HepG2 (cell line): ENCODE measurements around the gene OSBP. TPM values are rescaled to one million over a fixed set of nuclear protein-coding genes. Genes with fewer than 3 reads are reported as not detected.

ENCODE experiments used
- ATAC-seq: fragments of 200-7000 bp; cut with Tn5 transposase; 3 replicates; pipeline ENCODE4 v1.9.1; 2020; ENCODE audit warnings: mild to moderate bottlenecking, moderate library complexity
- Bru-seq: library from RNA; stranded (reverse); fragments of 400-500 nt; gene quantifications from one replicate; lab custom pipeline; 2021; lab: Mats Ljungman, UMichigan
- BruChase-seq, 2 experiments: library from RNA; stranded (reverse); fragments of 400-500 nt; gene quantifications; one replicate each; lab custom pipeline; 2021; lab: Mats Ljungman, UMichigan
- BruUV-seq: library from RNA; stranded (reverse); fragments of 400-500 nt; replicated peaks from 2 replicates; lab custom pipeline; 2021; lab: Mats Ljungman, UMichigan
- CTCF ChIA-PET: fragments of 300-600 bp; formaldehyde crosslinking; extraction: SDS; loops from one replicate; lab custom pipeline; 2021; ENCODE audit warnings: low total read pairs, inconsistent platforms, low intra/inter-chr PET ratio; lab: Yijun Ruan, JAX
- POLR2A ChIA-PET: fragments of 350-600 bp; sonication (Branson Sonifier 250); formaldehyde crosslinking; loops from one replicate; lab custom pipeline; 2020; ENCODE audit warnings: antibody characterized with exemption, inconsistent platforms; lab: Yijun Ruan, JAX
- DNase-seq: peaks from one replicate; pipeline ENCODE4 v3.0.0-alpha.2; 2015; ENCODE audit warnings: low spot score
- FAIRE-seq: peaks from 3 replicates; lab custom pipeline; 2011; peaks lifted over from hg19 to GRCh38; lab: Jason Lieb, UNC
- H2AFZ ChIP-seq: one replicate; pipeline ENCODE4 v1.6.1; 2011; ENCODE audit warnings: low read length, inconsistent platforms
- H3K27ac ChIP-seq: fragments of 300-600 bp; 3 replicates; pipeline ENCODE4 v1.8.0; 2011; ENCODE audit warnings: mixed run types, mild to moderate bottlenecking, mixed read lengths, low read length, inconsistent platforms; ENCODE audit not compliant: insufficient read depth; ENCODE audit errors: extremely low read length
- H3K27me3 ChIP-seq, 2 experiments: fragments of 200-600 bp in 1 of 2; 2 replicates in 1 of 2; 3 replicates in 1 of 2; pipeline versions ENCODE4 v1.6.0 to v1.8.0; 2011; ENCODE audit warnings: low read length in 2 of 2, mild to moderate bottlenecking in 2 of 2, moderate library complexity in 2 of 2, inconsistent platforms in 1 of 2; ENCODE audit not compliant: insufficient read depth in 2 of 2, control insufficient read depth in 1 of 2
- H3K36me3 ChIP-seq, 2 experiments: fragments of 200-600 bp in 1 of 2; replicated peaks in 1 of 2; 2 replicates in 1 of 2; 3 replicates in 1 of 2; pipeline versions ENCODE4 v1.5.1 to v1.8.0; 2011; ENCODE audit warnings: low read length in 2 of 2, inconsistent platforms in 1 of 2; ENCODE audit not compliant: insufficient read depth in 2 of 2, control insufficient read depth in 1 of 2
- H3K4me1 ChIP-seq: 2 replicates; pipeline ENCODE4 v1.5.1; 2012; ENCODE audit warnings: low read length, inconsistent platforms; ENCODE audit not compliant: insufficient read depth
- H3K4me2 ChIP-seq: 2 replicates; pipeline ENCODE4 v1.6.0; 2011; ENCODE audit warnings: low read depth, low read length, inconsistent platforms
- H3K4me3 ChIP-seq, 3 experiments: fragments of 200-600 bp in 1 of 3; sonication (generic), shearing (Covaris generic) in 1 of 3; replicated peaks in 1 of 3; 2 replicates each; pipeline ENCODE4 v1.5.1; 2011 to 2016; ENCODE audit warnings: low read length in 3 of 3, inconsistent platforms in 2 of 3, low read depth in 2 of 3, mild to moderate bottlenecking in 2 of 3, control low read depth in 1 of 3, mixed read lengths in 1 of 3; ENCODE audit not compliant: insufficient read depth in 1 of 3
- H3K79me2 ChIP-seq: one replicate; pipeline ENCODE4 v1.6.1; 2011; ENCODE audit warnings: low read length, inconsistent platforms; ENCODE audit not compliant: insufficient read depth
- H3K9ac ChIP-seq: 2 replicates; pipeline ENCODE4 v1.6.0; 2011; ENCODE audit warnings: mild to moderate bottlenecking, low read depth, low read length, inconsistent platforms; ENCODE audit not compliant: insufficient read depth
- H3K9me3 ChIP-seq: 2 replicates; pipeline ENCODE4 v1.5.1; 2012; ENCODE audit warnings: mild to moderate bottlenecking, low read length
- H4K20me1 ChIP-seq: 2 replicates; pipeline ENCODE4 v1.6.0; 2011; ENCODE audit warnings: inconsistent platforms, mild to moderate bottlenecking, low read length, moderate library complexity; ENCODE audit not compliant: insufficient read depth
- HCFC1 ChIP-seq: fragments of 150-350 bp; IDR thresholded peaks from 2 replicates; pipeline ENCODE4 v1.6.1; 2014; ENCODE audit warnings: low read depth, low read length
- HOXA5 ChIP-seq: sonication (generic); formaldehyde crosslinking; IDR thresholded peaks from 2 replicates; pipeline ENCODE4 v1.4.0; 2020; ENCODE audit warnings: missing genetic modification reagents
- JUND ChIP-seq: sonication (generic); formaldehyde crosslinking; IDR thresholded peaks from 2 replicates; pipeline ENCODE4 v1.8.0; 2022; ENCODE audit warnings: mild to moderate bottlenecking, missing genetic modification reagents
- MAZ ChIP-seq, 2 experiments: sonication (generic) in 1 of 2; formaldehyde crosslinking in 1 of 2; IDR thresholded peaks; 2 replicates each; pipeline versions ENCODE4 v1.5.0 to v1.6.1; 2012 to 2020; ENCODE audit warnings: low read depth in 2 of 2, mild to moderate bottlenecking in 2 of 2, borderline replicate concordance in 1 of 2, improper control_type of control experiment in 1 of 2, low read length in 1 of 2, missing genetic modification reagents in 1 of 2, moderate library complexity in 1 of 2
- PAF1 ChIP-seq: IDR thresholded peaks from 2 replicates; pipeline ENCODE4 v1.6.1; 2016; ENCODE audit warnings: missing genetic modification reagents, missing compliant biosample characterization
- RBM22 ChIP-seq: fragments of 200-400 bp; formaldehyde crosslinking; optimal IDR thresholded peaks from 2 replicates; pipeline ENCODE3; 2017; ENCODE audit warnings: mild to moderate bottlenecking, low read length, moderate library complexity
- TGIF2 ChIP-seq: IDR thresholded peaks from 2 replicates; pipeline ENCODE4 v1.6.1; 2016; ENCODE audit warnings: control low read depth, missing compliant biosample characterization
- ZNF230 ChIP-seq: sonication (generic); formaldehyde crosslinking; IDR thresholded peaks from 2 replicates; pipeline ENCODE4 v1.4.0; 2020; ENCODE audit warnings: mild to moderate bottlenecking, missing genetic modification reagents
- ZNF747 ChIP-seq: sonication (generic); formaldehyde crosslinking; IDR thresholded peaks from 2 replicates; pipeline ENCODE4 v1.8.1; 2023; ENCODE audit warnings: missing genetic modification reagents, mild to moderate bottlenecking, borderline replicate concordance
- ZSCAN25 ChIP-seq: sonication (generic); formaldehyde crosslinking; IDR thresholded peaks from 2 replicates; pipeline ENCODE4 v1.8.0; 2022; ENCODE audit warnings: mild to moderate bottlenecking, missing genetic modification reagents
- WGBS: methylation state at CpG from one replicate; pipeline ENCODE4 v1.1.6; 2017; ENCODE audit warnings: low lambda C conversion rate; 5-methylcytosine and 5-hydroxymethylcytosine counted together
- in situ Hi-C: cut with HindIII; loops from 2 replicates; pipeline ENCODE4 v1.10.0; 2017; ENCODE audit warnings: low pct_unique_long_range_greater_than_20kb; ENCODE audit not compliant: extremely low pct_ligation_motif_present
- intact Hi-C: fragments of 100-400 bp; cut with micrococcal nuclease; formaldehyde crosslinking; loops from one replicate; pipeline ENCODE4 v1.10.0; 2022; ENCODE audit not compliant: unreplicated experiment
- long read RNA-seq, 2 experiments: library from RNA in 1 of 2; library from polyadenylated mRNA in 1 of 2; stranded (forward) in 1 of 2; unstranded in 1 of 2; transcript quantifications; one replicate each; pipeline ENCODE4 v2.0.0, GENCODE V29; 2019 to 2022
- polyA minus RNA-seq, 3 experiments: library from RNA; depleted of rRNA, polyadenylated mRNA; stranded (reverse); fragments of >200 nt; gene quantifications; 2 replicates each; pipeline ENCODE4 v1.2.3, GENCODE V29; 2011; ENCODE audit warnings: low replicate concordance in 1 of 3
- polyA plus RNA-seq, 8 experiments: library from polyadenylated mRNA; depleted of rRNA in 3 of 8; stranded (reverse) in 7 of 8; unstranded in 1 of 8; fragments of >200 nt; fragmentation: Illumina TruSeq in 4 of 8; extraction: Trizol in 4 of 8; gene quantifications; 2 replicates each; pipeline versions ENCODE4 v1.2.1 to v1.2.3, GENCODE V29; 2011 to 2016; ENCODE audit warnings: low read depth in 4 of 8, missing spikeins in 1 of 8, mixed read lengths in 1 of 8; ENCODE audit not compliant: insufficient read depth in 1 of 8
- total RNA-seq, 5 experiments: library from RNA; depleted of rRNA; stranded (reverse); fragments of >200 nt; fragmentation: Illumina TruSeq; extraction: Trizol; gene quantifications; 2 replicates each; pipeline ENCODE4 v1.2.3, GENCODE V29; 2016; ENCODE audit warnings: low read depth in 1 of 5

Gene OSBP, protein sequence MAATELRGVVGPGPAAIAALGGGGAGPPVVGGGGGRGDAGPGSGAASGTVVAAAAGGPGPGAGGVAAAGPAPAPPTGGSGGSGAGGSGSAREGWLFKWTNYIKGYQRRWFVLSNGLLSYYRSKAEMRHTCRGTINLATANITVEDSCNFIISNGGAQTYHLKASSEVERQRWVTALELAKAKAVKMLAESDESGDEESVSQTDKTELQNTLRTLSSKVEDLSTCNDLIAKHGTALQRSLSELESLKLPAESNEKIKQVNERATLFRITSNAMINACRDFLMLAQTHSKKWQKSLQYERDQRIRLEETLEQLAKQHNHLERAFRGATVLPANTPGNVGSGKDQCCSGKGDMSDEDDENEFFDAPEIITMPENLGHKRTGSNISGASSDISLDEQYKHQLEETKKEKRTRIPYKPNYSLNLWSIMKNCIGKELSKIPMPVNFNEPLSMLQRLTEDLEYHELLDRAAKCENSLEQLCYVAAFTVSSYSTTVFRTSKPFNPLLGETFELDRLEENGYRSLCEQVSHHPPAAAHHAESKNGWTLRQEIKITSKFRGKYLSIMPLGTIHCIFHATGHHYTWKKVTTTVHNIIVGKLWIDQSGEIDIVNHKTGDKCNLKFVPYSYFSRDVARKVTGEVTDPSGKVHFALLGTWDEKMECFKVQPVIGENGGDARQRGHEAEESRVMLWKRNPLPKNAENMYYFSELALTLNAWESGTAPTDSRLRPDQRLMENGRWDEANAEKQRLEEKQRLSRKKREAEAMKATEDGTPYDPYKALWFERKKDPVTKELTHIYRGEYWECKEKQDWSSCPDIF
- total RNA-seq (2016; rRNA removed; fragmentation: Illumina TruSeq; extraction: Trizol), result 13.5 and 23.0 TPM in 2 replicates
- 2.7 and 3.3 TPM in 2 replicates for total RNA-seq (2016; cell fraction: cytosol; rRNA removed; fragmentation: Illumina TruSeq; extraction: Trizol; ENCODE audit: low read depth)
- total RNA-seq (2016; cell fraction: insoluble cytoplasmic fraction; rRNA removed; fragmentation: Illumina TruSeq; extraction: Trizol), result 12.8 and 21.9 TPM in 2 replicates
- 9.1 and 9.5 TPM in 2 replicates for total RNA-seq (2016; cell fraction: membrane; rRNA removed; fragmentation: Illumina TruSeq; extraction: Trizol)
- total RNA-seq (2016; cell fraction: nucleus; rRNA removed; fragmentation: Illumina TruSeq; extraction: Trizol), result 20.1 and 23.2 TPM in 2 replicates
- polyA plus RNA-seq (2011; rRNA removed), result 12.1 and 12.5 TPM in 2 replicates
- polyA plus RNA-seq (2011; cell fraction: cytosol; rRNA removed), result 7.0 and 11.1 TPM in 2 replicates
- polyA plus RNA-seq (2011; cell fraction: nucleus; rRNA removed), result 12.1 and 14.0 TPM in 2 replicates
- polyA plus RNA-seq (2012), result 19.3 and 22.7 TPM in 2 replicates
- polyA plus RNA-seq (2016; cell fraction: cytosol; fragmentation: Illumina TruSeq; extraction: Trizol; ENCODE audit: low read depth), result 1.6 and 1.8 TPM in 2 replicates
- polyA plus RNA-seq (2016; cell fraction: insoluble cytoplasmic fraction; fragmentation: Illumina TruSeq; extraction: Trizol; ENCODE audit: low read depth), result 18.6 and 21.3 TPM in 2 replicates
- 3.9 and 4.6 TPM in 2 replicates for polyA plus RNA-seq (2016; cell fraction: membrane; fragmentation: Illumina TruSeq; extraction: Trizol; ENCODE audit: low read depth)
- 22.7 and 22.9 TPM in 2 replicates for polyA plus RNA-seq (2016; cell fraction: nucleus; fragmentation: Illumina TruSeq; extraction: Trizol; ENCODE audit: insufficient read depth, low read depth)
- polyA minus RNA-seq (2011; rRNA and poly(A)+ RNA removed; ENCODE audit: low replicate concordance), result 14.8 and 21.1 TPM in 2 replicates
- 18.6 and 21.7 TPM in 2 replicates for polyA minus RNA-seq (2011; cell fraction: cytosol; rRNA and poly(A)+ RNA removed)
- polyA minus RNA-seq (2011; cell fraction: nucleus; rRNA and poly(A)+ RNA removed), result 26.3 and 27.6 TPM in 2 replicates
- Bru-seq, nascent RNA, result percentile 82 among the genes with signal in this experiment
- percentile 86 among the genes with signal in this experiment for BruChase-seq, experiment 1, labeled RNA remaining after a 6-hour chase
- BruChase-seq, experiment 2, labeled RNA remaining after a 2-hour chase, result percentile 86 among the genes with signal in this experiment
- long read RNA-seq, experiment 1, partial matches to known transcripts, result 1 of 4 reads
- long read RNA-seq, experiment 1, other reads (novel, unspliced or antisense), result 3 of 4 reads
- long read RNA-seq, experiment 2, full-length matches to known transcripts, result 32 of 89 reads
- long read RNA-seq, experiment 2, partial matches to known transcripts, result 18 of 89 reads
- long read RNA-seq, experiment 2, other reads (novel, unspliced or antisense), result 39 of 89 reads

DNA sequence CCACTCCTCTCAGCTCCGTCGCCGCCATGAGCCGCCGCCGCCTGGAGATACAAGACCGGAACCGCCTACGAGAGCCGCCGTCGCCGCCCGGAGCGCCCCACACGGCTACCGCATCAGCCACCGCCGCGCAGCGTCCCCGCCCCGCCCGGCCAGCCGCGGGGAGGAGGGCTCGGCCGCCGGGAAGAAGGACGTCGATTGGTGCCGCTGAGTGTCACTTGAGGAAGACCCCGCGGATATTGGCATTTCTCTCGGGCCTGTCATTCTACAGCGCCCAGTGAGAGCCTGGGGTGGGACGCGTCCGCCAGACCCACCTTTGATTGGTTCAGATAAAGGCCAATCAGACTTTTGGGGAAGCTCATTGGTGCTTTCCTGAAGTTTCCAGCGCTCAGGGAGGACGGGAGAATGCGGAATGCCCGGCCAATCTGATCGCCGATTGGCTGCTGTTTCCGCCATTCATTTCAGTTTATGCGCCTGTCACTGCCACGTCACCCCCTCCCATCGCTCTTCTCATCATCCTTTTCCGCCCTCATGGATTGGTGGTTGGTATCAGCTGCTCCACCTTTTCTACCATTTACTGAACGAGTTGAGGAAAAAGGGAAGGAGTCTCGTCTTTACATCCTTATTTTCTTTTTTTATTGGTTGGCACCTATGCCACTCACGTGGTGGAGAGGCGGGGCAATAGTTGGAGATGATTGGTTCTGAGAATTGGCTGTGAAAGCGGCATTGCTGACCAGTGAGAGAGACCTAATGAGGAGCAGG, at the start of gene OSBP:
Gene OSBP, minus strand, starts transcription at position 138 of the 759 bp plus-strand sequence. Its CDS starts 110 bp downstream, at position 28.
- Histone ChIP-seq H4K20me1 (peaks cover 8% of the 10 kb centered on the region), H2AFZ (peak within 1 kb of the TSS; percentile 7), H3K9me3 (no peaks in the 10 kb centered on the region), H3K4me3 (peak within 1 kb of the TSS; percentile 84 to 93 (median 90)), H3K27ac (peak within 1 kb of the TSS; percentile 80), H3K4me2 (peak within 1 kb of the TSS; percentile 94), H3K79me2 (peaks cover 41% of the 10 kb centered on the region), H3K4me1 (peaks cover 53% of the 10 kb centered on the region), H3K9ac (peak within 1 kb of the TSS; percentile 85), H3K27me3 (no peaks in the 10 kb centered on the region; a peak in 1 of 5 replicates), H3K36me3 (0 out of 5 replicates have a peak, but pooled peaks cover 0 to 4% of the 10 kb centered on the region in 2 experiments)
- 2% methylated on average over 26 of the region's 55 CpGs for WGBS
- DNase-seq, result peak; percentile 99
- no TSS peak for BruUV-seq
- peak; percentile 96 for ATAC-seq
- intact Hi-C loops (loop anchor here (1.0 to 2.0 kb wide), 2 partner anchors 53 to 65 kb away; partner anchors contain the start of gene PATL1), in situ Hi-C loops (no loop called here)
- ChIA-PET CTCF (no interaction called here), POLR2A (interaction anchor here (0.5 to 4.4 kb wide), 15 partner anchors 10 to 195 kb away, joined by 3 to 42 read pairs (median 4); partner anchors contain the start of genes MRPL16 and PATL1)
- FAIRE-seq, result peak; percentile 99
- TF ChIP-seq MAZ (IDR thresholded peaks at IDR 0.05; ENCODE audit: borderline replicate concordance, low read depth, low read length) (peak; percentile 43; the same call in 1 of the 2 replicates), MAZ (CRISPR knock-in tag; IDR thresholded peaks at IDR 0.05; ENCODE audit: low read depth) (peak; percentile 68; the same call in 1 of the 2 replicates), PAF1 (CRISPR knock-in tag) (no peak), TGIF2 (CRISPR knock-in tag) (no peak), ZSCAN25 (CRISPR knock-in tag) (peak; percentile 61; the same call in 1 of the 2 replicates), HCFC1 (peak; percentile 19), JUND (CRISPR knock-in tag) (no peak), RBM22 (no peak), ZNF747 (CRISPR knock-in tag) (no peak), ZNF230 (0 out of 2 replicates have a peak, but pooled peaks have one; percentile 48), HOXA5 (CRISPR knock-in tag) (0 out of 2 replicates have a peak, but pooled peaks have one; percentile 23)
